ENCODE results near the gene DCTPP1. TPM values are rescaled to one million over a fixed set of nuclear protein-coding genes. Genes with fewer than 3 reads are reported as not detected.
"Not testable (repeated sequence)": the region's sequence is repeated elsewhere in the genome, so short reads cannot be mapped to it uniquely, and the experiment has no call there.

Gene DCTPP1
- total RNA-seq, 2 experiments from 2014 or later: 87.5 to 96.6 TPM

DNA sequence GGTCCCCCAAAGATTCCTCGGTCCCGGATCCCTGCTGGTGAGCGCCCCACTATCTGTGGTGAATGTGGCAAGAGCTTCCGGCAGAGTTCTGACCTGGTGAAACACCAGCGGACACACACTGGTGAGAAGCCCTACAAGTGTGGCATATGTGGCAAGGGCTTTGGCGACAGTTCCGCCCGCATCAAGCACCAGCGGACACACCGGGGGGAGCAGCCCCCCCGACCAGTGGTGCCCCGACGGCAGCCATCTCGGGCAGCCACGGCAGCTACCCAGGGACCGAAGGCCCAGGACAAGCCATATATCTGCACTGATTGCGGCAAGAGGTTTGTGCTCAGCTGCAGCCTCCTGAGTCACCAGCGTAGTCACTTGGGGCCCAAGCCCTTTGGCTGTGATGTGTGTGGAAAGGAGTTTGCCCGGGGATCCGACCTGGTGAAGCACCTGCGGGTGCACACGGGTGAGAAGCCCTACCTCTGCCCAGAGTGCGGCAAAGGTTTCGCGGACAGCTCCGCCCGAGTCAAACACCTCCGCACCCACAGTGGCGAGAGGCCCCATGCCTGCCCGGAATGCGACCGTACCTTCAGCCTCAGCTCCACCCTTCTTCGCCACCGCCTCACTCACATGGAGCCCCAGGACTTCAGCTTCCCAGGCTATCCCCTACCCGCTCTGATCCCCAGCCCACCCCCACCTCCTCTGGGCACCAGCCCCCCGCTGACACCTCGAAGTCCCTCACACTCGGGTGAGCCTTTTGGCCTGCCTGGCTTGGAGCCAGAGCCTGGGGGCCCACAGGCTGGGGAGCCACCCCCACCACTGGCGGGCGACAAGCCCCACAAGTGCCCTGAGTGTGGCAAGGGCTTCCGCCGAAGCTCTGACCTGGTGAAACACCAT, 31.8 kb downstream of the DCTPP1 start:
- H3K4me1 Mint-ChIP-seq (ENCODE audit: low read depth): peaks cover 38% of the 10 kb centered on the region
- ChIA-PET POLR2A (interaction anchor here (1.0 kb wide), 1 partner anchor 9 kb away, joined by 4 read pairs; no protein-coding TSS in a partner anchor), CTCF (interaction anchor here (1.1 to 3.5 kb wide), 2 partner anchors 16 to 252 kb away, joined by 3 to 24 read pairs; partner anchors contain the start of gene SEPTIN1)
- intact Hi-C loops (cut with micrococcal nuclease): no loop called here
- no peak overlapping the region for H3K4me3 Mint-ChIP-seq
- H3K36me3 Mint-ChIP-seq: peaks cover 15% of the 10 kb centered on the region
- H3K27me3 Mint-ChIP-seq: no peaks in the 10 kb centered on the region
- no peak for DNase-seq
- H3K27ac Mint-ChIP-seq: no peak overlapping the region
- H3K9me3 Mint-ChIP-seq: no peaks in the 10 kb centered on the region

GRCh38 chr16:30397056-30397455, 32.8 kb downstream of the DCTPP1 start:
- no peaks in the 10 kb centered on the region for H3K9me3 Mint-ChIP-seq
- H3K27ac Mint-ChIP-seq: no peak overlapping the region
- H3K4me3 Mint-ChIP-seq: peak overlapping the region; percentile 39
- H3K36me3 Mint-ChIP-seq: peaks cover 15% of the 10 kb centered on the region
- ChIA-PET POLR2A (interaction anchor here (2.5 kb wide), 1 partner anchor 14 kb away, joined by 20 read pairs; the partner anchor contains the start of gene SEPTIN1), CTCF (interaction anchor here (1.1 to 3.5 kb wide), 5 partner anchors 10 to 285 kb away, joined by 3 to 48 read pairs (median 9); partner anchors contain the start of genes SEPTIN1 and ZNF771)
- peaks cover 38% of the 10 kb centered on the region for H3K4me1 Mint-ChIP-seq (ENCODE audit: low read depth)
- intact Hi-C loops (cut with micrococcal nuclease): no loop called here
- DNase-seq: no peak
- H3K27me3 Mint-ChIP-seq: no peaks in the 10 kb centered on the region

DNA sequence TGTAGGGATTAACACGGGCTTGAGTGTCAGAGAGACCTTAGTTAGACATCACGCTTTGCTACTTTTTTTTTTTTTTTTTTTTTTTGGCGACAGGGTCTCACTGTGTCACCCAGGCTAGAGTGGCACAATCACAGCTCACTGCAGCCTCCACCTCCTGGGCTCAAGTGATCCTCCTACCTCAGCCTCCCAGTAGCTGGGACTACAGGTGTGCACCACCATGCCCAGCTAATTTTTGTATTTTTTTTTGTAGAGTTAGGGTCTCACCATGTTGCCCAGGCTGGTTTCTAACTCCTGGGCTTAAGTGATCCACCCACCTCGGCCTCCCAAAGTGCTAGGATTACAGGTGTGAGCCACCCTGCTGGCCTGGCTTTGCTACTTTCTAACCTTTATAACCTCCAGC, 33.2 kb downstream of the DCTPP1 start:
- DNase-seq; intact Hi-C loops (cut with micrococcal nuclease); H3K27ac Mint-ChIP-seq; H3K27me3 Mint-ChIP-seq; H3K9me3 Mint-ChIP-seq: not testable (repeated sequence)
- POLR2A ChIA-PET: interaction anchor here (0.8 to 2.5 kb wide), 6 partner anchors 11 to 161 kb away, joined by 3 to 20 read pairs (median 4); partner anchors contain the start of genes SEPTIN1 and ZNF771
- peak overlapping the region; percentile 39 for H3K4me3 Mint-ChIP-seq
- peaks cover 37% of the 10 kb centered on the region for H3K4me1 Mint-ChIP-seq (ENCODE audit: low read depth)
- CTCF ChIA-PET: interaction anchor here (1.7 to 3.5 kb wide), 6 partner anchors 11 to 284 kb away, joined by 5 to 48 read pairs (median 8); partner anchors contain the start of genes SEPTIN1 and ZNF771
- peaks cover 15% of the 10 kb centered on the region for H3K36me3 Mint-ChIP-seq

DNA sequence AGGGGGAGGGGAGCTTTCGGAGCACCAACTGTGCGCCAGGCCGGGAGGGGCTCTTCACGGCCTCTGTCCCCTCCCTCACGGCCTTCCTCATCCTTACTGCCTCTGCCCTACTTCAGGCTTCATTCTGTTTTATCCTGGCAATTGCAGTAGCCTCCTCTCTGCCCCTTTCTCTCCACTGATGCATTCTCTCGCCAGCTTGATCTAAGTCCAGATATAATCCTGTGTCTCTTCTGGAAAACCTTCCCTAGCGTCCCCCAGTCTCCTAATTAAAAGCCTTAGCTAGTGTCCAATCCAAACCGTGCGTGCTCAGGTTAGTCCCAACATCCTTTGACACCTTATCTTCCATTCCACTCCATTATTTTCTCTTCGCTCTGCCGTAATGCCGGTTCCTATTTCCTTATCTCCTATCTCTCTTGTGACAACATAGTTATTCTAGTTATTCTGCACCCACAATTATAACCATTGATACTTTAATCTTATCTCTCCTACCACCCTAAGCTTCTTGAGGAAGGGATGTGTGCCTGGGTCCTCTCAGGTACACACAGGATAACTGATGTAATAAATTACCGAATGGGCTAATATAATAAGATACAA, 33.7 kb downstream of the DCTPP1 start:
- peak overlapping the region; percentile 81 for H3K4me3 Mint-ChIP-seq
- no peaks in the 10 kb centered on the region for H3K9me3 Mint-ChIP-seq
- ChIA-PET POLR2A (interaction anchor here (0.8 to 2.5 kb wide), 7 partner anchors 11 to 162 kb away, joined by 3 to 20 read pairs (median 3); partner anchors contain the start of genes SEPTIN1 and ZNF771), CTCF (interaction anchor here (1.0 to 3.5 kb wide), 11 partner anchors 11 to 284 kb away, joined by 3 to 48 read pairs (median 5); partner anchors contain the start of genes SEPTIN1 and ZNF771)
- H3K27me3 Mint-ChIP-seq: no peaks in the 10 kb centered on the region
- peaks cover 34% of the 10 kb centered on the region for H3K4me1 Mint-ChIP-seq (ENCODE audit: low read depth)
- H3K36me3 Mint-ChIP-seq: peaks cover 15% of the 10 kb centered on the region
- intact Hi-C loops (cut with micrococcal nuclease): loop anchor here (2.0 kb wide), 1 partner anchor 15 kb away; no protein-coding TSS in a partner anchor
- peak overlapping the region; percentile 52 for H3K27ac Mint-ChIP-seq
- DNase-seq: no peak

DNA sequence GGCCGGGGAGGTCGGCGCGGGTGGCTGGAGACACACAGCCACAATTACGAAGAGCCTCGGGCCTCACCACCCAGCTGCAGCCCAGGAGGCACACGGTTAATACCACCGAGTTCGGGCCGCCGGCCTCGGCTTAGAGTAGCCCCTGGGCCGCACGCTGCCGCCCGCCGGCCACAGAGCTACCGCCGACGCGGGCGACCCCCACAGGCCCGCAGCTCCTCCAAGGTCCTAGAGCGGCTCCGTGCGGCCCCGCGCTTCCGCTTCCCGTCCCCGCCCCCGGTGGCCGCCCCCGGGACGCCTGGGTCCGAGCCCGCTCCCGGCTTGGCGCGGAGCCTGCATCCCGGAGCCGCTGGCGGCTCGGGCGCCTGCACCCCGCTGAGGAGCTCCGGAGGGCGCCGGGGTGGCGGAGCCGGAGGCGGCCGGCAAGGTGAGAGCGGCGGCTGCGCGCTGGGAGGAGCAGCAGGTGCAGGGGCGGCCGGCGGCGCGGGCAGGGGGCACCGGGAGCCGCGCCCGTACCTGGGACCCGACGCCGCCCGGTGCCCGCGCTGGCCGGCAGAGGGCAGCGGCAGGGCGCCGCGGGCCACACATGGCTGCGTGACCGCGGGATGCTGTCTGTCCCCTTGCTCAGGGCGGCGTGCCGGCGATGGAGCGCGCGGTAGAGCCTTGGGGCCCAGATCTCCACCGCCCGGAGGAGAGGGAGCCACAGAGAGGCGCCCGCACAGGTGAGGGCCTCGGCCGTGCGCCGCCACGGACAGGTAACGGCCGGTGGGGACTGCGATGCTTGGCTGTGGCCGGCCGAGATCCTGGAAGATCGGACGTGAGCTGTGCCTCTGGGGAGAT, 34.5 kb downstream of the DCTPP1 start, which contains the start of gene ZNF48:
TSS of gene ZNF48 (plus strand) at position 266 of the 837 bp plus-strand sequence. CDS start at position 641, 375 bp downstream.
- peaks cover 32% of the 10 kb centered on the region for H3K4me1 Mint-ChIP-seq (ENCODE audit: low read depth)
- intact Hi-C loops (cut with micrococcal nuclease): loop anchor here (2.0 kb wide), 1 partner anchor 15 kb away; no protein-coding TSS in a partner anchor
- H3K27me3 Mint-ChIP-seq: no peaks in the 10 kb centered on the region
- ChIA-PET CTCF (interaction anchor here (0.6 to 3.5 kb wide), 14 partner anchors 12 to 283 kb away, joined by 3 to 48 read pairs (median 5); partner anchors contain the start of genes DCTPP1, SEPTIN1 and ZNF771), POLR2A (interaction anchor here (0.5 to 2.5 kb wide), 12 partner anchors 12 to 275 kb away, joined by 3 to 20 read pairs (median 3); partner anchors contain the start of genes SEPTIN1, ZNF689 and ZNF771)
- peak within 1 kb of the TSS; percentile 76 for H3K27ac Mint-ChIP-seq
- peak within 1 kb of the TSS; percentile 81 for H3K4me3 Mint-ChIP-seq
- H3K9me3 Mint-ChIP-seq: no peaks in the 10 kb centered on the region
- H3K36me3 Mint-ChIP-seq: peaks cover 15% of the 10 kb centered on the region
- peak; percentile 64 for DNase-seq

DNA sequence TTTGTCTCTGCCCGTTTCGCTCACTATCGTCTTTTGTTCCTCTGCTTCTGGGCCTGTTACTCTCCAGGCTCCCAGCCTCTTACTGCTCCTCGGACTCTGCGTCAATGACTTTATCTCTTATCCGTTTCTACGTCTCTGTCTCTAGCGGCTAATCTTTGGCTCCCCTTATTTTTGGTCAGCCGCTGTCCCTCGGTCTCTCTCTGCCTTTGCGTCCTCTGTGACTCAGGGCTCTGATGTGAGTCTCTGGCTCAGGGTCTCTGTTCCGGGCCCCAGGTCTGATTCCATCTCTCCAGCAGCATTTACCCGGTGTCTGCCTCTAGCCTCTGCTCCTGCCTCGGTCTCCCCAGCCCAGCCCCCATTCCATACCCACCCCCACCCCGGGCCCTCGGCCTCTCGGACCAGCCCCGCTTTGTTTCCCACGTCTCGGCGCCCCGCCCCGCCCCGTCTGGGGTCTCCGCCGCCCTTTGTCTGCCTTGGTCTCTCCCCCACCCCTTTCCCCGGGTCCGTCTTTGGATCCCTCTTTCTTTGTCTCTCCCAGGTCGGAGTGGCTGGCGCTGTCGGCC, 35.2 kb downstream of the DCTPP1 start:
- H3K4me1 Mint-ChIP-seq (ENCODE audit: low read depth): peaks cover 28% of the 10 kb centered on the region
- H3K4me3 Mint-ChIP-seq: peak overlapping the region; percentile 81
- ChIA-PET CTCF (interaction anchor here (0.6 to 3.5 kb wide), 11 partner anchors 13 to 234 kb away, joined by 3 to 48 read pairs (median 5); partner anchors contain the start of genes DCTPP1, SEPTIN1 and ZNF771), POLR2A (interaction anchor here (0.5 to 2.5 kb wide), 8 partner anchors 12 to 274 kb away, joined by 3 to 20 read pairs (median 4); partner anchors contain the start of genes SEPTIN1, ZNF689 and ZNF771)
- H3K36me3 Mint-ChIP-seq: peaks cover 15% of the 10 kb centered on the region
- peak overlapping the region; percentile 76 for H3K27ac Mint-ChIP-seq
- intact Hi-C loops (cut with micrococcal nuclease): loop anchor here (2.0 kb wide), 1 partner anchor 14 kb away; no protein-coding TSS in a partner anchor
- H3K9me3 Mint-ChIP-seq: no peaks in the 10 kb centered on the region
- no peak for DNase-seq
- no peaks in the 10 kb centered on the region for H3K27me3 Mint-ChIP-seq

- intact Hi-C loops (cut with micrococcal nuclease): loop anchor here (2.0 kb wide), 1 partner anchor 319 kb away; the partner anchor contains the start of gene ALDOA
- Mint-ChIP-seq H3K27ac (peak overlapping the region; percentile 95), H3K36me3 (peaks cover 23% of the 10 kb centered on the region), H3K9me3 (no peaks in the 10 kb centered on the region), H3K4me1 (ENCODE audit: low read depth) (peaks cover 39% of the 10 kb centered on the region), H3K4me3 (peak overlapping the region; percentile 95), H3K27me3 (no peaks in the 10 kb centered on the region)
- ChIA-PET CTCF (interaction anchor here (0.9 to 4.4 kb wide), 7 partner anchors 9 to 259 kb away, joined by 3 to 24 read pairs (median 12); partner anchors contain the start of genes DCTPP1, TBC1D10B, ZNF48 and ZNF771), POLR2A (interaction anchor here (0.6 to 2.5 kb wide), 6 partner anchors 9 to 629 kb away, joined by 3 to 20 read pairs (median 14); partner anchors contain the start of genes TBC1D10B, ZNF48 and ZNF771)
- DNase-seq: no peak
These were observed 46.3 kb downstream of the DCTPP1 start for GRCh38 chr16:30383521-30383920.

DNA sequence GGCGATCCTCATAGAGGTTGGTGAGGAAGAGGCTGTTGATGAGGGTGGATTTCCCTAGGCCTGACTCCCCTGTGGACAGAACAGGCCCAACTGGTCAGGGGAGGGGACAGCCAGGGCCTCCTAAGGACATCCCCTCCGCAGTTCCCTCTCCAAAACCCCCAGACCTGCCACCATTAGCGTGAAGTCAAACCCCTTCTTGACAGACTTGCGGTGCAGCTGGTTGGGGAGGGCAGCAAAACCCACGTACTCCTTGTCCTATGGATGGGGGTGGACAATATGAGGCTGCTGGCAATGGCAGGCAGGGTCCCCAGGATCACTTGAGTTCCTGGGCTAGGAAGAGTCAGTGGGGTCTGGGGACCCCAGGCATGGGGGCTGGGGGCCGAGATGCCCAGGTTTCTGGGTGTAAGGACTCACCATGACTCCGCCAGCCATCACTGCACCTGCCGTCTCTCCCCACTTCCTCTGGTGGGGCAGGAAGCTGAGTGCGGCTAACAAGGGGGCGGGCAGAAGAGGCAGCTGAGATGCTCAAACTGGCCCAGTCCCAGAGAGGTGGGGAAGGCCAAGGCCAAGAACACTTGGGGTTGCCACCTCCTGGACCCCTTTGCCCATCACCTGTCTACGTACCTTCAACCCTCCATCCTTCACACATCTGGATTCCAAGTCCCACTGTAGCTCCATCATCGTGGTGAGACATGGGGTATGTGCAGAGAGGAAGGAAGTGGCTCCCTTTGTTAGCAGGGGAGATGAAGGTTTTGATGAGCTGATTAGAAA, 47.5 kb downstream of the DCTPP1 start, which contains the start of gene SEPTIN1:
TSS of gene SEPTIN1 (minus strand) at position 451 of the 771 bp plus-strand sequence. CDS start at position 432, 19 bp downstream.
- Mint-ChIP-seq H3K27me3 (no peaks in the 10 kb centered on the region), H3K27ac (peak within 1 kb of the TSS; percentile 95), H3K36me3 (peaks cover 27% of the 10 kb centered on the region), H3K4me3 (peak within 1 kb of the TSS; percentile 95), H3K9me3 (no peaks in the 10 kb centered on the region), H3K4me1 (ENCODE audit: low read depth) (peaks cover 44% of the 10 kb centered on the region)
- peak; percentile 90 for DNase-seq
- intact Hi-C loops (cut with micrococcal nuclease): loop anchor here (2.0 kb wide), 1 partner anchor 317 kb away; the partner anchor contains the start of gene ALDOA
- ChIA-PET POLR2A (interaction anchor here (0.8 to 2.5 kb wide), 12 partner anchors 10 to 48 kb away, joined by 3 to 20 read pairs (median 4); partner anchors contain the start of genes CD2BP2, DCTPP1, TBC1D10B and ZNF48), CTCF (interaction anchor here (0.9 to 4.4 kb wide), 9 partner anchors 10 to 258 kb away, joined by 3 to 24 read pairs (median 7); partner anchors contain the start of genes DCTPP1, TBC1D10B, ZNF48 and ZNF771)

- Mint-ChIP-seq H3K27ac (peak overlapping the region; percentile 95), H3K4me1 (ENCODE audit: low read depth) (peaks cover 49% of the 10 kb centered on the region), H3K9me3 (no peaks in the 10 kb centered on the region), H3K27me3 (no peaks in the 10 kb centered on the region), H3K36me3 (peaks cover 27% of the 10 kb centered on the region), H3K4me3 (peak overlapping the region; percentile 95)
- ChIA-PET CTCF (interaction anchor here (0.9 to 4.4 kb wide), 6 partner anchors 11 to 248 kb away, joined by 3 to 24 read pairs (median 6); partner anchors contain the start of genes DCTPP1, ZNF48 and ZNF771), POLR2A (interaction anchor here (0.9 to 2.5 kb wide), 5 partner anchors 11 to 30 kb away, joined by 3 to 20 read pairs (median 16); partner anchors contain the start of genes TBC1D10B, ZNF48 and ZNF771)
- DNase-seq: peak; percentile 72
- intact Hi-C loops (cut with micrococcal nuclease): loop anchor here (2.0 kb wide), 2 partner anchors 13 to 317 kb away; partner anchors contain the start of genes ALDOA and ZNF48
These were observed 48.4 kb downstream of the DCTPP1 start for GRCh38 chr16:30381291-30382041.

Measured in activated CD4-positive, alpha-beta memory T cell treated with anti-CD3 and anti-CD28 coated beads for 36 hours (primary cell).